ENCODE results near the gene GASK1A.

The GASK1A gene

GRCh38 chr3:43081796-43082195, 102.7 kb downstream of the GASK1A start:
- no peaks in the 10 kb centered on the region for H3K36me3 ChIP-seq (ENCODE audit: low read length)
- H3K4me2 ChIP-seq (ENCODE audit: low read depth, low read length, poor library complexity, severe bottlenecking) = no peak overlapping the region
- H3K27ac ChIP-seq (ENCODE audit: low read depth, low read length) = no peak overlapping the region
- H3K9ac ChIP-seq (ENCODE audit: low read length) = no peak overlapping the region
- no peaks in the 10 kb centered on the region for H3F3A ChIP-seq (ENCODE audit: insufficient read depth)
- H3K9me3 ChIP-seq (ENCODE audit: insufficient read depth, low read length) = no peaks in the 10 kb centered on the region
- H3K9me2 ChIP-seq (replicated peaks; ENCODE audit: insufficient read depth, low read length) = no peaks in the 10 kb centered on the region; the same call in 1 of the 2 replicates
- H3K79me2 ChIP-seq (ENCODE audit: insufficient read depth, low read length) = no peaks in the 10 kb centered on the region
- no peak for TF ChIP-seq EZH2phosphoT487 (conservative IDR thresholded peaks at IDR 0.05; ENCODE audit: low read length)
- no peak for TF ChIP-seq CTCF (IDR thresholded peaks at IDR 0.05; ENCODE audit: insufficient read depth, low read length, poor library complexity, severe bottlenecking)
- no peaks in the 10 kb centered on the region for H4K20me1 ChIP-seq (ENCODE audit: low read depth, low read length)
- no peak overlapping the region for H2AFZ ChIP-seq (ENCODE audit: low read depth, low read length, severe bottlenecking)
- no peak overlapping the region for H3K4me3 ChIP-seq (ENCODE audit: insufficient read depth, low read length, poor library complexity, severe bottlenecking)
- no peaks in the 10 kb centered on the region for H3K27me3 ChIP-seq (ENCODE audit: low read length)

DNA sequence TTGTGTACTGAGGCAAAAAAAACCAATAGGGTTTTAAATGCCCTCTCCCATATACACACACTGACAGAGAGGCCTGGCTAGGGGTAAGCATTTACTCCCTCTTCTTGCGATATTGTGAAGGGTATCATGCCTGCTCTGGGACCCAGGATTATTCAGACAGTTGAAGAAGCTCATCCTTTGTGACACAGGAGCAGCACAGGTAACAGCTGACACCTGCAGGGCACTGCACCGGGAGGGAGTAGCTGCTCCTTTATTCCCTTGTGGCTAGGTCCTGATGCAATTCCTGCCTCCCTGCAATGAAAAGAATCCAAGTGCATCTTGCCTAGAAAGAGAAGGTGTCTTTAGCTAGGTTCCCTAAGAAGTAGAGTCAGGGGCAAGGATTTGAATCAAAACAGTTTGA, 103.3 kb downstream of the GASK1A start:
- no peak overlapping the region for H3K27ac ChIP-seq (ENCODE audit: low read depth, low read length)
- TF ChIP-seq EZH2phosphoT487 (conservative IDR thresholded peaks at IDR 0.05; ENCODE audit: low read length) (no peak), CTCF (IDR thresholded peaks at IDR 0.05; ENCODE audit: insufficient read depth, low read length, poor library complexity, severe bottlenecking) (no peak)
- H2AFZ ChIP-seq (ENCODE audit: low read depth, low read length, severe bottlenecking) = no peak overlapping the region
- H3K9ac ChIP-seq (ENCODE audit: low read length) = no peak overlapping the region
- no peaks in the 10 kb centered on the region for H3K27me3 ChIP-seq (ENCODE audit: low read length)
- H3F3A ChIP-seq (ENCODE audit: insufficient read depth) = no peaks in the 10 kb centered on the region
- no peaks in the 10 kb centered on the region; the same call in 1 of the 2 replicates for H3K9me2 ChIP-seq (replicated peaks; ENCODE audit: insufficient read depth, low read length)
- H3K9me3 ChIP-seq (ENCODE audit: insufficient read depth, low read length) = no peaks in the 10 kb centered on the region
- H3K79me2 ChIP-seq (ENCODE audit: insufficient read depth, low read length) = no peaks in the 10 kb centered on the region
- H3K4me2 ChIP-seq (ENCODE audit: low read depth, low read length, poor library complexity, severe bottlenecking) = no peak overlapping the region
- no peak overlapping the region for H3K4me3 ChIP-seq (ENCODE audit: insufficient read depth, low read length, poor library complexity, severe bottlenecking)
- H3K36me3 ChIP-seq (ENCODE audit: low read length) = no peaks in the 10 kb centered on the region
- H4K20me1 ChIP-seq (ENCODE audit: low read depth, low read length) = no peaks in the 10 kb centered on the region

DNA sequence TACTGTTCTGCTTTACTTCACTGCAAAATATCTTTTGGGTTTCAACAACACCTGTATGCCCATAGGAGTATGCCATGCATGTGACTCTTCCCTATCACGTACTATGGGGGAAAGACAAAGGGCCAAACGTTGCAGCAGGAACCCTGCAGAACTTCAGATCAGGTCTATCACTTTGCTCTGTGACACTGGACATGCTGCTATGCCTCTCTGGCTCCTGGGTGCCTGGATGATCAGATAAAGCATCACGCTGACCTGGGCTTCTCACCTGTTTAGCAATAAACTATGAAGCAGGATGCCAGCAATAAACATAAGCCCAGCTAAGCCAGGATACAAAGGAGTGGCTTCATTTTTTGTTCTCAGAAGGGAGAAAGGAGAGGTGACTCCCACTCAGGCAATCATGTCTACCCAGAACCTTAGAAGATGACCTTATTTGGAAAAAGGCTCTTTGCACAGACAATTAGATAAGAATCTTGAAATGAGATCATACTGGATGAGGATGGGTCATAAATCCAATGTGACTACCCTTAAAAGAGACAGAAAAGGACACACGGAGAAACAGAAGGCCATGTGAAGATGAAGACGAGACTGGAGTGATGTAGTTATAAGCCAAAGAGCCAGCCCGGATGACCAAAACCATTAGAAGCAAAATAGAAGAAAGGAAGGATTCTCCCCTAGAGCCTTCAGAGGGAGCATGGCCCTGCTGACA, 107.5 kb downstream of the GASK1A start:
- Histone ChIP-seq H3K9me2 (replicated peaks; ENCODE audit: insufficient read depth, low read length) (no peaks in the 10 kb centered on the region), H3F3A (ENCODE audit: insufficient read depth) (no peaks in the 10 kb centered on the region), H3K9ac (ENCODE audit: low read length) (no peak overlapping the region), H3K27me3 (ENCODE audit: low read length) (no peaks in the 10 kb centered on the region), H3K4me3 (ENCODE audit: insufficient read depth, low read length, poor library complexity, severe bottlenecking) (no peak overlapping the region), H2AFZ (ENCODE audit: low read depth, low read length, severe bottlenecking) (no peak overlapping the region), H3K4me2 (ENCODE audit: low read depth, low read length, poor library complexity, severe bottlenecking) (no peak overlapping the region), H3K36me3 (ENCODE audit: low read length) (no peaks in the 10 kb centered on the region), H3K27ac (ENCODE audit: low read depth, low read length) (no peak overlapping the region), H4K20me1 (ENCODE audit: low read depth, low read length) (no peaks in the 10 kb centered on the region), H3K79me2 (ENCODE audit: insufficient read depth, low read length) (no peaks in the 10 kb centered on the region), H3K9me3 (ENCODE audit: insufficient read depth, low read length) (no peaks in the 10 kb centered on the region)
- no peak for TF ChIP-seq CTCF (IDR thresholded peaks at IDR 0.05; ENCODE audit: insufficient read depth, low read length, poor library complexity, severe bottlenecking)
- no peak for TF ChIP-seq EZH2phosphoT487 (conservative IDR thresholded peaks at IDR 0.05; ENCODE audit: low read length)

Data from SU-DHL-6 (cell line).